ENCODE measurements around the gene FRMD5.

DNA sequence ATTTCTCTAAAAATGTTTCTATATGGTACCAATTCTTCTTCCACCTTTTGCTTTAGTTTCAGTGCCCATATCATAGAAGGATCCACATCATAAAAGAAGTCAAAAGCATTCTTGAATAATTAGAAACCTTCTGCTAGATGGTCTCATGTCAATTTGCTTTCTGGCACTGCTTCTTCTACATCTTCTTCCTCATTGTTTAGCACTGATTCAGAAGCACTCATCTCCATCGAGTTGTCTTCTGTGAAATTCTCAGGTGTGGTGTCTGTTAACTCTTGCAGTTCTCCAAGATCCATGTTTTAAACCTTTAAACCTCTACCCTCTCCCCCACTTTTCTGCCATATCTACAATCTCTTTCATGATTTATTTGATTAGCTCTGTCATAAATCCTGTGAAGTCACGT lies 213.5 kb downstream of the FRMD5 start:
- TF ChIP-seq CTCF (IDR thresholded peaks at IDR 0.05) (no peak), EP300 (IDR thresholded peaks at IDR 0.05; ENCODE audit: low read depth) (no peak), POLR2A (IDR thresholded peaks at IDR 0.05) (no peak)
